Prostate gland (tissue), 2 donors: ENCODE results near the gene PTK6. TPM values are rescaled to one million over a fixed set of nuclear protein-coding genes. Genes with fewer than 3 reads are reported as not detected.
A peak's percentile ranks its signal among the peaks of the same experiment; 100 is the strongest.

Experiments
- DNase-seq: peaks from one replicate; pipeline ENCODE4 v3.0.0-alpha.2; 2019; ENCODE audit warnings: low spot score
- H3K27ac ChIP-seq, 2 donors: fragments of 200-600 bp; sonication (generic); 2 replicates each; pipeline ENCODE4 v1.5.1; 2017 to 2019
- H3K27me3 ChIP-seq: fragments of 200-600 bp; sonication (generic); replicated peaks from 2 replicates; pipeline ENCODE4 v1.5.1; 2019; ENCODE audit not compliant: insufficient read depth
- H3K36me3 ChIP-seq, 2 donors: fragments of 200-600 bp; sonication (generic); 1 replicate in 1 of 2; 2 replicates in 1 of 2; pipeline versions ENCODE4 v1.5.1 to v1.8.1; 2017 to 2019
- H3K4me1 ChIP-seq: fragments of 200-600 bp; sonication (generic); replicated peaks from 2 replicates; pipeline ENCODE4 v1.5.1; 2019
- H3K4me3 ChIP-seq, 2 donors: fragments of 200-600 bp; sonication (generic); 2 replicates each; pipeline ENCODE4 v1.5.1; 2017 to 2019
- H3K9me3 ChIP-seq: fragments of 200-600 bp; sonication (generic); 2 replicates; pipeline ENCODE4 v1.5.1; 2017
- CTCF ChIP-seq, 4 experiments: fragments of 200-600 bp in 2 of 4; fragments of 450-650 bp in 2 of 4; sonication (generic) in 2 of 4; IDR thresholded peaks; 1 replicate in 3 of 4; 2 replicates in 1 of 4; pipeline ENCODE4 v1.5.1; 2016 to 2019; ENCODE audit warnings: antibody characterized with exemption in 4 of 4, mild to moderate bottlenecking in 2 of 4, moderate library complexity in 2 of 4
- POLR2A ChIP-seq: fragments of 450-650 bp; IDR thresholded peaks from one replicate; pipeline ENCODE4 v1.6.1; 2016; ENCODE audit warnings: antibody characterized with exemption, mild to moderate bottlenecking
- POLR2AphosphoS5 ChIP-seq: sonication (generic); formaldehyde crosslinking; IDR thresholded peaks from one replicate; pipeline ENCODE4 v1.6.1; 2017; ENCODE audit warnings: antibody characterized with exemption
- WGBS: methylation state at CpG from one replicate; pipeline ENCODE4 v1.1.5; 2018; 5-methylcytosine and 5-hydroxymethylcytosine counted together
- intact Hi-C: fragments of 100-400 bp; cut with DNase I; formaldehyde crosslinking; loops from one replicate; pipeline ENCODE4 v1.14.2; 2022
- total RNA-seq, 2 donors: library from RNA; depleted of rRNA; stranded (reverse); fragments of >200 nt; gene quantifications; one replicate each; pipeline ENCODE4 v1.1.0, GENCODE V29; 2016

The PTK6 gene
- total RNA-seq, 2 donors from 2014 or later: 0.77 to 1.1 TPM

GRCh38 chr20:63580796-63581461 lies 43.8 kb upstream of the PTK6 start:
- WGBS: 35% methylated on average over 12 of the region's 12 CpGs
- H3K4me3 ChIP-seq: no peak overlapping the region
- no peaks in the 10 kb centered on the region for H3K9me3 ChIP-seq
- no peaks in the 10 kb centered on the region for H3K27me3 ChIP-seq
- intact Hi-C loops: no loop called here
- no peak overlapping the region for H3K27ac ChIP-seq
- H3K36me3 ChIP-seq: no peaks in the 10 kb centered on the region
- H3K4me1 ChIP-seq: no peaks in the 10 kb centered on the region
- peak; percentile 40 for DNase-seq
- TF ChIP-seq POLR2AphosphoS5: peak; percentile 13
- TF ChIP-seq CTCF (IDR thresholded peaks at IDR 0.05): peak in 2 of 4 experiments; percentile 46 to 66
- TF ChIP-seq POLR2A: no peak

- Histone ChIP-seq H3K4me1 (no peaks in the 10 kb centered on the region), H3K9me3 (no peaks in the 10 kb centered on the region), H3K36me3 (no peaks in the 10 kb centered on the region), H3K27ac (no peak overlapping the region), H3K4me3 (no peak overlapping the region), H3K27me3 (no peaks in the 10 kb centered on the region)
- WGBS: 69% methylated on average over 19 of the region's 19 CpGs
- intact Hi-C loops: no loop called here
- no peak for DNase-seq
- no peak for TF ChIP-seq POLR2AphosphoS5
- TF ChIP-seq CTCF (IDR thresholded peaks at IDR 0.05): no peak
- no peak for TF ChIP-seq POLR2A
These were observed 42.0 kb upstream of the PTK6 start for GRCh38 chr20:63579017-63579694.

GRCh38 chr20:63578224-63579016 lies 41.2 kb upstream of the PTK6 start:
- H3K36me3 ChIP-seq: no peaks in the 10 kb centered on the region
- no peak for DNase-seq
- TF ChIP-seq CTCF (IDR thresholded peaks at IDR 0.05) (no peak), POLR2AphosphoS5 (no peak), POLR2A (no peak)
- intact Hi-C loops: no loop called here
- H3K9me3 ChIP-seq: no peaks in the 10 kb centered on the region
- no peaks in the 10 kb centered on the region for H3K4me1 ChIP-seq
- no peak overlapping the region for H3K4me3 ChIP-seq
- WGBS: 78% methylated on average over 25 of the region's 26 CpGs
- H3K27me3 ChIP-seq: no peaks in the 10 kb centered on the region
- no peak overlapping the region for H3K27ac ChIP-seq

- peak; percentile 69 for DNase-seq
- H3K27ac ChIP-seq: no peak overlapping the region
- H3K4me1 ChIP-seq: peaks cover 3% of the 10 kb centered on the region
- WGBS: 48% methylated on average over 19 of the region's 19 CpGs
- no peaks in the 10 kb centered on the region for H3K9me3 ChIP-seq
- no peak for TF ChIP-seq POLR2A
- TF ChIP-seq POLR2AphosphoS5: peak; percentile 40
- no peak for TF ChIP-seq CTCF (IDR thresholded peaks at IDR 0.05)
- no peaks in the 10 kb centered on the region for H3K36me3 ChIP-seq
- no peaks in the 10 kb centered on the region for H3K27me3 ChIP-seq
- intact Hi-C loops: no loop called here
- no peak overlapping the region for H3K4me3 ChIP-seq
These were observed 40.2 kb upstream of the PTK6 start for GRCh38 chr20:63577317-63577894.
